ENCODE data around the gene PTBP3.
A peak's percentile ranks its signal among the peaks of the same experiment; 100 is the strongest.
"Not testable (repeated sequence)": the region's sequence is repeated elsewhere in the genome, so short reads cannot be mapped to it uniquely, and the experiment has no call there.

Gene PTBP3

GRCh38 chr9:112194969-112195431 lies 138.4 kb downstream of the PTBP3 start:
- Histone ChIP-seq H3K36me3 (ENCODE audit: insufficient read depth, low read length) (no peaks in the 10 kb centered on the region), H3K4me3 (no peak overlapping the region), H3K9ac (ENCODE audit: insufficient read length) (no peak overlapping the region), H3K27ac (no peak overlapping the region), H3K9me3 (ENCODE audit: low read depth, low read length) (no peaks in the 10 kb centered on the region)
- DNase-seq (ENCODE audit: low read depth, low spot score): no peak
- TF ChIP-seq FOXP2 (optimal IDR thresholded peaks at IDR 0.05; ENCODE audit: control extremely low read depth, extremely low read length, insufficient read depth) (no peak), POLR2AphosphoS5 (IDR thresholded peaks at IDR 0.05; ENCODE audit: borderline replicate concordance, low read depth, low read length) (no peak), EZH2 (IDR thresholded peaks at IDR 0.05) (no peak)

GRCh38 chr9:112193572-112194288 lies 139.7 kb downstream of the PTBP3 start:
- no peak overlapping the region for H3K9ac ChIP-seq (ENCODE audit: insufficient read length)
- DNase-seq (ENCODE audit: low read depth, low spot score): no peak

GRCh38 chr9:112190320-112190719 lies 143.1 kb downstream of the PTBP3 start:
- not testable (repeated sequence) for H3K9ac ChIP-seq (ENCODE audit: insufficient read length); H3K4me3 ChIP-seq; H3K9me3 ChIP-seq (ENCODE audit: low read depth, low read length); H3K36me3 ChIP-seq (ENCODE audit: insufficient read depth, low read length); DNase-seq (ENCODE audit: low read depth, low spot score); H3K27ac ChIP-seq

More at GRCh38 chr9:112193572-112194288, 139.7 kb downstream of the PTBP3 start:
- Histone ChIP-seq H3K36me3 (ENCODE audit: insufficient read depth, low read length) (no peaks in the 10 kb centered on the region), H3K9me3 (ENCODE audit: low read depth, low read length) (no peaks in the 10 kb centered on the region), H3K4me3 (no peak overlapping the region), H3K27ac (no peak overlapping the region)
- no peak for TF ChIP-seq POLR2AphosphoS5 (IDR thresholded peaks at IDR 0.05; ENCODE audit: borderline replicate concordance, low read depth, low read length)
- TF ChIP-seq FOXP2 (optimal IDR thresholded peaks at IDR 0.05; ENCODE audit: control extremely low read depth, extremely low read length, insufficient read depth): no peak
- TF ChIP-seq EZH2 (IDR thresholded peaks at IDR 0.05): no peak

- 0 out of 2 replicates have a peak overlapping the region, but pooled peaks have one; percentile 8 for H3K27ac ChIP-seq
- TF ChIP-seq EZH2 (IDR thresholded peaks at IDR 0.05): no peak
- TF ChIP-seq FOXP2 (optimal IDR thresholded peaks at IDR 0.05; ENCODE audit: control extremely low read depth, extremely low read length, insufficient read depth): no peak
- TF ChIP-seq POLR2AphosphoS5 (IDR thresholded peaks at IDR 0.05; ENCODE audit: borderline replicate concordance, low read depth, low read length): no peak
- no peak overlapping the region for H3K4me3 ChIP-seq
Observed at GRCh38 chr9:112188884-112189283, 144.5 kb downstream of the PTBP3 start.

GRCh38 chr9:112187404-112187803 lies 146.0 kb downstream of the PTBP3 start:
- Histone ChIP-seq H3K9me3 (ENCODE audit: low read depth, low read length) (no peaks in the 10 kb centered on the region), H3K9ac (ENCODE audit: insufficient read length) (no peak overlapping the region), H3K36me3 (ENCODE audit: insufficient read depth, low read length) (no peaks in the 10 kb centered on the region), H3K4me3 (no peak overlapping the region), H3K27ac (no peak overlapping the region)
- TF ChIP-seq EZH2 (IDR thresholded peaks at IDR 0.05): no peak
- TF ChIP-seq POLR2AphosphoS5 (IDR thresholded peaks at IDR 0.05; ENCODE audit: borderline replicate concordance, low read depth, low read length): no peak
- no peak for TF ChIP-seq FOXP2 (optimal IDR thresholded peaks at IDR 0.05; ENCODE audit: control extremely low read depth, extremely low read length, insufficient read depth)
- DNase-seq (ENCODE audit: low read depth, low spot score): no peak

More at GRCh38 chr9:112188884-112189283, 144.5 kb downstream of the PTBP3 start:
- no peaks in the 10 kb centered on the region for H3K36me3 ChIP-seq (ENCODE audit: insufficient read depth, low read length)
- H3K9me3 ChIP-seq (ENCODE audit: low read depth, low read length): no peaks in the 10 kb centered on the region
- DNase-seq (ENCODE audit: low read depth, low spot score): no peak
- H3K9ac ChIP-seq (ENCODE audit: insufficient read length): no peak overlapping the region

- TF ChIP-seq FOXP2 (optimal IDR thresholded peaks at IDR 0.05; ENCODE audit: control extremely low read depth, extremely low read length, insufficient read depth) (no peak), POLR2AphosphoS5 (IDR thresholded peaks at IDR 0.05; ENCODE audit: borderline replicate concordance, low read depth, low read length) (no peak), EZH2 (IDR thresholded peaks at IDR 0.05) (no peak)
- H3K36me3 ChIP-seq (ENCODE audit: insufficient read depth, low read length): no peaks in the 10 kb centered on the region
- no peak overlapping the region for H3K27ac ChIP-seq
- no peaks in the 10 kb centered on the region for H3K9me3 ChIP-seq (ENCODE audit: low read depth, low read length)
- H3K9ac ChIP-seq (ENCODE audit: insufficient read length): no peak overlapping the region
- no peak for DNase-seq (ENCODE audit: low read depth, low spot score)
- no peak overlapping the region for H3K4me3 ChIP-seq
Observed at GRCh38 chr9:112186695-112187094, 146.7 kb downstream of the PTBP3 start.

- Histone ChIP-seq H3K27ac (no peak overlapping the region), H3K36me3 (ENCODE audit: insufficient read depth, low read length) (no peaks in the 10 kb centered on the region), H3K4me3 (no peak overlapping the region), H3K9me3 (ENCODE audit: low read depth, low read length) (no peaks in the 10 kb centered on the region), H3K9ac (ENCODE audit: insufficient read length) (no peak overlapping the region)
- TF ChIP-seq EZH2 (IDR thresholded peaks at IDR 0.05): no peak
- no peak for TF ChIP-seq POLR2AphosphoS5 (IDR thresholded peaks at IDR 0.05; ENCODE audit: borderline replicate concordance, low read depth, low read length)
- no peak for TF ChIP-seq FOXP2 (optimal IDR thresholded peaks at IDR 0.05; ENCODE audit: control extremely low read depth, extremely low read length, insufficient read depth)
- no peak for DNase-seq (ENCODE audit: low read depth, low spot score)
Observed at GRCh38 chr9:112184946-112185345, 148.5 kb downstream of the PTBP3 start.

- H3K9me3 ChIP-seq (ENCODE audit: low read depth, low read length): no peaks in the 10 kb centered on the region
Observed at GRCh38 chr9:112184221-112184620, 149.2 kb downstream of the PTBP3 start.

More at GRCh38 chr9:112184221-112184620, 149.2 kb downstream of the PTBP3 start:
- H3K27ac ChIP-seq: no peak overlapping the region
- H3K4me3 ChIP-seq: no peak overlapping the region
- no peaks in the 10 kb centered on the region for H3K36me3 ChIP-seq (ENCODE audit: insufficient read depth, low read length)
- TF ChIP-seq EZH2 (IDR thresholded peaks at IDR 0.05) (no peak), POLR2AphosphoS5 (IDR thresholded peaks at IDR 0.05; ENCODE audit: borderline replicate concordance, low read depth, low read length) (no peak), FOXP2 (optimal IDR thresholded peaks at IDR 0.05; ENCODE audit: control extremely low read depth, extremely low read length, insufficient read depth) (no peak)
- H3K9ac ChIP-seq (ENCODE audit: insufficient read length): no peak overlapping the region
- DNase-seq (ENCODE audit: low read depth, low spot score): no peak
